Endothelial cell (in vitro differentiated cells): Measurements from ENCODE around the gene VAT1. TPM values are rescaled to one million over a fixed set of nuclear protein-coding genes. Genes with fewer than 3 reads are reported as not detected.
"Not testable (repeated sequence)": the region's sequence is repeated elsewhere in the genome, so short reads cannot be mapped to it uniquely, and the experiment has no call there.

ENCODE experiments used
- DNase-seq: peaks from one replicate; pipeline ENCODE4 v3.0.0; 2021; ENCODE audit warnings: low spot score
- H3K27ac Mint-ChIP-seq: one replicate; pipeline ENCODE4 v1.8.0; 2021; ENCODE audit warnings: mixed read lengths, inconsistent platforms; ENCODE audit not compliant: unreplicated experiment
- H3K27me3 Mint-ChIP-seq: one replicate; pipeline ENCODE4 v1.8.0; 2021; ENCODE audit warnings: mild to moderate bottlenecking, moderate library complexity, mixed read lengths, inconsistent platforms; ENCODE audit not compliant: unreplicated experiment
- H3K36me3 Mint-ChIP-seq: one replicate; pipeline ENCODE4 v1.8.0; 2021; ENCODE audit warnings: mild to moderate bottlenecking, low read depth, mixed read lengths, inconsistent platforms; ENCODE audit not compliant: unreplicated experiment
- H3K4me1 Mint-ChIP-seq: one replicate; pipeline ENCODE4 v1.8.0; 2021; ENCODE audit warnings: mild to moderate bottlenecking, mixed read lengths, inconsistent platforms; ENCODE audit not compliant: unreplicated experiment
- H3K4me3 Mint-ChIP-seq: one replicate; pipeline ENCODE4 v1.8.0; 2021; ENCODE audit warnings: mild to moderate bottlenecking, mixed read lengths, inconsistent platforms; ENCODE audit not compliant: unreplicated experiment
- H3K9me3 Mint-ChIP-seq: one replicate; pipeline ENCODE4 v1.8.0; 2021; ENCODE audit warnings: mixed read lengths, inconsistent platforms; ENCODE audit not compliant: unreplicated experiment
- CTCF ChIP-seq: fragments of 200-600 bp; sonication (generic); IDR thresholded peaks from one replicate; pipeline ENCODE4 v1.5.0; 2021; ENCODE audit warnings: antibody characterized with exemption; ENCODE audit not compliant: unreplicated experiment
- total RNA-seq: library from RNA; stranded (reverse); fragmentation: NEBNext Ultra II Directional; extraction: Animal tissue kit (Norgen Biotek cat#: 25700); gene quantifications from one replicate; pipeline ENCODE4 v1.2.1, GENCODE V29; 2021; ENCODE audit not compliant: unreplicated experiment

VAT1 gene
- total RNA-seq, 1 donor from 2014 or later = 460 TPM

DNA sequence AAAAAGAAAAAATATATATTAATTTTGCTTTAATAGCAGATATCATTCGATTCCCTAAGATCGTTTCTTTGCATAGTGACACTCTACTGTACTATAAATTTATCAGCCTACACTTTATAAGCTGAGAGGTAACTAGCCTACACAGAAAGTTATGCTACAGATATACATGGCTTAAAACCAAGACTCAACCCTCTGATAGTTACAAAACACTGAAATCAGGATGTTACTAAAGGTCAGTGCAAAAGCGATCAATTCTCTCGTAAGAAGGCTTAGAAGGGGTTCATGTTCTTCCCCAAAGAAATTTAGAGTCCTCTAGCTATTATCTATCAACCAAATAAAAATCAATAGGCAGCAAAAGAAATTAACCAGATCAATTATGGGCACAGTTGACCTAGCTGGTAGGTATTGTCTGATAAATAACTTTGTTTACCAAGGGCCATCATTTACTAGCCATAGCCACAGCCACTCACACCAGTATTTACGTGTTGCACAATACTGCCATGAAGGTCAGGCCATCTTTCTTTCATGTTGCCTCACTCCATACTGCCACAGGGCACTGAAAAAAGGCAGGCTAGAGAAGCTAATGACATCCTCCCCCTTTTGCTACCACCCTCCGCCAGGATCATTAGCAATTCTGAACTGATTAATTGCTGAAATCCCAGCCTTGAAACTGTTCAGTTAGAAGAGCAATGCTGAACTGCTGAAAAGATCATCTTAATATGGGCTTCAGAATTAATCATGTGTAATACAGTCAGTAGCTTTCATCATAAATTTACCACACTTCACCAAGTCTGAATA lies 46.6 kb upstream of the VAT1 start:
- TF ChIP-seq CTCF = no peak
- Mint-ChIP-seq H3K27me3 (no peaks in the 10 kb centered on the region), H3K4me1 (no peaks in the 10 kb centered on the region), H3K9me3 (no peaks in the 10 kb centered on the region), H3K27ac (no peak overlapping the region), H3K4me3 (no peak overlapping the region), H3K36me3 (no peaks in the 10 kb centered on the region)
- no peak for DNase-seq

- H3K27ac Mint-ChIP-seq = no peak overlapping the region
- no peaks in the 10 kb centered on the region for H3K36me3 Mint-ChIP-seq
- peaks cover 4% of the 10 kb centered on the region for H3K4me1 Mint-ChIP-seq
- H3K27me3 Mint-ChIP-seq = no peaks in the 10 kb centered on the region
- no peaks in the 10 kb centered on the region for H3K9me3 Mint-ChIP-seq
- no peak for DNase-seq
- no peak for TF ChIP-seq CTCF
- H3K4me3 Mint-ChIP-seq = no peak overlapping the region
Observed at GRCh38 chr17:43062984-43063638, 40.9 kb upstream of the VAT1 start.

DNA sequence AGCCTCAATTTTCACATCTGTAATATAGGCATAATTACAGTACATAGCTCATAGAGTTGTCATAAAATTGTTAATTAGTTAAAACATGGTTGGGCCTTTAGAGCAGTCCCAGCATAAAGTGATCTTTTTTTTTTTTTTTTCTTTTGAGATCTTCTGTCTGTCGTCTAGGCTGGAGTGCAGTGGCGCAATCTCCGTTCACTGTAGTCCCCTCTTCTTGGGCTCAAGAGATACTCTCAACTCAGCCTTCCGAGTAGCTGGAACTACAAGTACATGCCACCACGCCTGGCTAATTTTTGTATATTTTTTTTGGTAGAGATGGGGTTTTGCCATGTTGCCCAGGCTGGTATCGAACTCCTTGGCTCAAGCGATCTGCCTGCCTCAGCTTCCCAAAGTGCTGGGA lies 33.9 kb upstream of the VAT1 start:
- Mint-ChIP-seq H3K27me3 (no peaks in the 10 kb centered on the region), H3K36me3 (no peaks in the 10 kb centered on the region), H3K4me1 (no peaks in the 10 kb centered on the region), H3K4me3 (no peak overlapping the region), H3K9me3 (no peaks in the 10 kb centered on the region), H3K27ac (no peak overlapping the region)
- no peak for DNase-seq
- no peak for TF ChIP-seq CTCF

- H3K27me3 Mint-ChIP-seq, H3K4me1 Mint-ChIP-seq, H3K9me3 Mint-ChIP-seq, H3K4me3 Mint-ChIP-seq, H3K27ac Mint-ChIP-seq, DNase-seq, H3K36me3 Mint-ChIP-seq: not testable (repeated sequence)
Observed at GRCh38 chr17:43053008-43053407, 30.8 kb upstream of the VAT1 start.

- H3K4me1 Mint-ChIP-seq = no peaks in the 10 kb centered on the region
- H3K27me3 Mint-ChIP-seq = peaks cover 1% of the 10 kb centered on the region
- DNase-seq = no peak
- no peaks in the 10 kb centered on the region for H3K9me3 Mint-ChIP-seq
- H3K27ac Mint-ChIP-seq = no peak overlapping the region
- no peak for TF ChIP-seq CTCF
- no peaks in the 10 kb centered on the region for H3K36me3 Mint-ChIP-seq
- no peak overlapping the region for H3K4me3 Mint-ChIP-seq
Observed at GRCh38 chr17:43051969-43052368, 29.8 kb upstream of the VAT1 start.
